HepG2 (cell line): ENCODE data around the gene TMBIM6. TPM values are rescaled to one million over a fixed set of nuclear protein-coding genes. Genes with fewer than 3 reads are reported as not detected.

ENCODE experiments used
- AFF4 ChIP-seq: sonication (generic); formaldehyde crosslinking; IDR thresholded peaks from 2 replicates; pipeline ENCODE4 v1.4.0; 2020; ENCODE audit warnings: missing genetic modification reagents
- EZH2 ChIP-seq: conservative IDR thresholded peaks from 2 replicates; pipeline ENCODE4 v1.6.1; 2012; ENCODE audit warnings: mild to moderate bottlenecking, low read depth, low read length, moderate library complexity
- FOXC1 ChIP-seq: sonication (generic); formaldehyde crosslinking; IDR thresholded peaks from 2 replicates; pipeline ENCODE4 v1.8.0; 2022; ENCODE audit warnings: mild to moderate bottlenecking, missing genetic modification reagents, borderline replicate concordance
- IKZF1 ChIP-seq: fragments of 450-650 bp; IDR thresholded peaks from 2 replicates; pipeline ENCODE4 v1.7.1; 2016
- IRF2 ChIP-seq: IDR thresholded peaks from 2 replicates; pipeline ENCODE4 v1.6.1; 2018; ENCODE audit warnings: missing genetic modification reagents, missing compliant biosample characterization
- IRX3 ChIP-seq: sonication (generic); formaldehyde crosslinking; IDR thresholded peaks from 2 replicates; pipeline ENCODE4 v1.8.1; 2023; ENCODE audit warnings: mild to moderate bottlenecking, low read depth, missing genetic modification reagents, borderline replicate concordance
- MXD1 ChIP-seq: sonication (generic); formaldehyde crosslinking; IDR thresholded peaks from 2 replicates; pipeline ENCODE4 v1.4.0; 2020; ENCODE audit warnings: mild to moderate bottlenecking, missing genetic modification reagents
- NR2C2 ChIP-seq: sonication (generic); formaldehyde crosslinking; IDR thresholded peaks from 2 replicates; pipeline ENCODE4 v1.4.0; 2020; ENCODE audit warnings: missing genetic modification reagents, mild to moderate bottlenecking, moderate library complexity, borderline replicate concordance
- POLR2G ChIP-seq: fragments of 200-400 bp; formaldehyde crosslinking; IDR thresholded peaks from 2 replicates; pipeline ENCODE4 v1.6.1; 2018; ENCODE audit warnings: mild to moderate bottlenecking, low read depth, low read length, moderate library complexity
- PRPF4 ChIP-seq: fragments of 200-400 bp; formaldehyde crosslinking; IDR thresholded peaks from 2 replicates; pipeline ENCODE4 v1.6.1; 2016; ENCODE audit warnings: low read length, low read depth; ENCODE audit not compliant: poor library complexity, severe bottlenecking
- SATB2 ChIP-seq: sonication (generic); formaldehyde crosslinking; IDR thresholded peaks from 2 replicates; pipeline ENCODE4 v1.5.0; 2020; ENCODE audit warnings: missing genetic modification reagents
- ZIK1 ChIP-seq: sonication (generic); formaldehyde crosslinking; IDR thresholded peaks from 2 replicates; pipeline ENCODE4 v1.5.0; 2020; ENCODE audit warnings: mild to moderate bottlenecking, low read depth, missing genetic modification reagents, borderline replicate concordance
- ZNF207 ChIP-seq: fragments of 450-650 bp; IDR thresholded peaks from 2 replicates; pipeline ENCODE4 v1.6.1; 2016; ENCODE audit warnings: antibody characterized with exemption, borderline replicate concordance
- ZNF501 ChIP-seq: sonication (generic); formaldehyde crosslinking; IDR thresholded peaks from 2 replicates; pipeline ENCODE4 v1.5.1; 2020; ENCODE audit warnings: mild to moderate bottlenecking, moderate library complexity, missing genetic modification reagents
- ZNF790 ChIP-seq: sonication (generic); formaldehyde crosslinking; IDR thresholded peaks from 2 replicates; pipeline ENCODE4 v1.8.0; 2022; ENCODE audit warnings: missing genetic modification reagents, mild to moderate bottlenecking, borderline replicate concordance
- polyA plus RNA-seq, 8 experiments: library from polyadenylated mRNA; depleted of rRNA in 3 of 8; stranded (reverse) in 7 of 8; unstranded in 1 of 8; fragments of >200 nt; fragmentation: Illumina TruSeq in 4 of 8; extraction: Trizol in 4 of 8; gene quantifications; 2 replicates each; pipeline versions ENCODE4 v1.2.1 to v1.2.3, GENCODE V29; 2011 to 2016; ENCODE audit warnings: low read depth in 4 of 8, missing spikeins in 1 of 8, mixed read lengths in 1 of 8; ENCODE audit not compliant: insufficient read depth in 1 of 8
- total RNA-seq, 5 experiments: library from RNA; depleted of rRNA; stranded (reverse); fragments of >200 nt; fragmentation: Illumina TruSeq; extraction: Trizol; gene quantifications; 2 replicates each; pipeline ENCODE4 v1.2.3, GENCODE V29; 2016; ENCODE audit warnings: low read depth in 1 of 5
- TF ChIP-seq, protein P1 (sequence below): sonication (generic); formaldehyde crosslinking; IDR thresholded peaks from 2 replicates; pipeline ENCODE4 v1.8.1; 2023; ENCODE audit warnings: mild to moderate bottlenecking, inconsistent platforms, moderate library complexity, missing genetic modification reagents, borderline replicate concordance
- TF ChIP-seq, protein P2 (sequence below): sonication (generic); formaldehyde crosslinking; IDR thresholded peaks from 2 replicates; pipeline ENCODE4 v1.4.0; 2020; ENCODE audit warnings: missing genetic modification reagents
- TF ChIP-seq, protein P3 (sequence below): sonication (generic); formaldehyde crosslinking; IDR thresholded peaks from 2 replicates; pipeline ENCODE4 v1.4.0; 2020; ENCODE audit warnings: missing genetic modification reagents

TMBIM6 gene
- total and polyA plus RNA-seq, 2 of the 13 experiments (the other 11 are each of a cell fraction or from before 2014, with no cell fraction given), result 412 to 468 TPM

DNA sequence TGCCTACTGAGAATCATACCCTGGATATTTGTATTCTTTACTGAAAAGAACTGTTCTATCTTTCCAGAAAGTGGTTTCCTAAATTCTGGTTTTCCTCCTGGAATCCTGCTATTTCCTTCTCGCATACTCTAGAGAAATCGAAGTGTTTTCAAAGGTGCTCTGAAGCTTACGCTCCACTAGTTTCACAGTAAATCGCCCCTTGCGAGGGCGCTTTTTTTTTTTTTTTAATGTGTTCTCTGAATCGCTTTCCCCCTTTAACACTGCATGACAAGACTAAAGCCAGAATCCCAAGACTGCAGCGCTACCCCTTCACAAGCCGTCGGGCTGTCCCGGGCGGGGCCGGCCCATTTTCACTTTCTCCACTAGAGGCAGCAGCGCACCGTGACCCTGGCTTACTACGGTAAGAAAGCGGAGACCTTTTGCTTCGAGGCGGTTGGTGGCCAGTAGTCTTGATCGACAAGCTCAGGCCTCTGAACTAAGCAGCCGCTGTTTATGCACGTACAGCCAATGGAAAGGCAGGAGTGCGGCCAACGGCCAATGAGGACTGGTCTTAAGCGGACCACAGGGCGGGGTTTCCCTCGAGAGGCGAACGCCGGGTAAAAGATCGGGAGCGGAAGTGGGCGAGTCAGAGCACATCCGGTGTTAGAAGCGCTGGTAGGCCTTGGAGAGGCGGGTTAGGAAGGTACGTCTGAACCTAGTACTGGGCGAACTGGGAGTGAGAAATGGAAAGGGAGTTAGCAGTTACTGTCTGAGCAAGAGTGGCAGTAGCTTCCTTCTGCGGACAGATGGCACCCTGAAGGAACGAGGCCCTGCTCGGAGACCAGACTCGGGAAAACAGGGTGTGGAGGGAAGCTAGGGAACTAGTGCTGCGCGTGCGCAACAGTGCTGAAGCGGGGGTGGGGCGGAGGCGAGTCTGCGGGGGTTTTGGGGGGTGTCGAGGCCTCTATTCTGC, at the start of gene TMBIM6 (continued):
- TF ChIP-seq ZNF501 (CRISPR knock-in tag) (peak; percentile 74; the same call in 1 of the 2 replicates), POLR2G (peak; percentile 99), IRF2 (peak; percentile 72; the same call in 1 of the 2 replicates), ZNF207 (no peak), NR2C2 (CRISPR knock-in tag) (peak; percentile 86), ZNF790 (CRISPR knock-in tag) (peak; percentile 6; the same call in 1 of the 2 replicates), SATB2 (CRISPR knock-in tag) (0 out of 2 replicates have a peak, but pooled peaks have one; percentile 12), IKZF1 (no peak), AFF4 (CRISPR knock-in tag) (peak; percentile 71; the same call in 1 of the 2 replicates), MXD1 (CRISPR knock-in tag) (no peak), EZH2 (no peak), ZIK1 (CRISPR knock-in tag) (0 out of 2 replicates have a peak, but pooled peaks have one; percentile 51), IRX3 (CRISPR knock-in tag) (0 out of 2 replicates have a peak, but pooled peaks have one; percentile 49), PRPF4 (no peak), FOXC1 (peak; percentile 76; the same call in 1 of the 2 replicates)
- TF ChIP-seq, protein P1, sequence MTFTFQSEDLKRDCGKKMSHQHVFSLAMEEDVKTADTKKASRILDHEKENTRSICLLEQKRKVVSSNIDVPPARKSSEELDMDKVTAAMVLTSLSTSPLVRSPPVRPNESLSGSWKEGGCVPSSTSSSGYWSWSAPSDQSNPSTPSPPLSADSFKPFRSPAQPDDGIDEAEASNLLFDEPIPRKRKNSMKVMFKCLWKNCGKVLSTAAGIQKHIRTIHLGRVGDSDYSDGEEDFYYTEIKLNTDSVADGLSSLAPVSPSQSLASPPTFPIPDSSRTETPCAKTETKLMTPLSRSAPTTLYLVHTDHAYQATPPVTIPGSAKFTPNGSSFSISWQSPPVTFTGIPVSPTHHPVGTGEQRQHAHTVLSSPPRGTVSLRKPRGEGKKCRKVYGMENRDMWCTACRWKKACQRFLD, result no peak
- TF ChIP-seq, protein P2, sequence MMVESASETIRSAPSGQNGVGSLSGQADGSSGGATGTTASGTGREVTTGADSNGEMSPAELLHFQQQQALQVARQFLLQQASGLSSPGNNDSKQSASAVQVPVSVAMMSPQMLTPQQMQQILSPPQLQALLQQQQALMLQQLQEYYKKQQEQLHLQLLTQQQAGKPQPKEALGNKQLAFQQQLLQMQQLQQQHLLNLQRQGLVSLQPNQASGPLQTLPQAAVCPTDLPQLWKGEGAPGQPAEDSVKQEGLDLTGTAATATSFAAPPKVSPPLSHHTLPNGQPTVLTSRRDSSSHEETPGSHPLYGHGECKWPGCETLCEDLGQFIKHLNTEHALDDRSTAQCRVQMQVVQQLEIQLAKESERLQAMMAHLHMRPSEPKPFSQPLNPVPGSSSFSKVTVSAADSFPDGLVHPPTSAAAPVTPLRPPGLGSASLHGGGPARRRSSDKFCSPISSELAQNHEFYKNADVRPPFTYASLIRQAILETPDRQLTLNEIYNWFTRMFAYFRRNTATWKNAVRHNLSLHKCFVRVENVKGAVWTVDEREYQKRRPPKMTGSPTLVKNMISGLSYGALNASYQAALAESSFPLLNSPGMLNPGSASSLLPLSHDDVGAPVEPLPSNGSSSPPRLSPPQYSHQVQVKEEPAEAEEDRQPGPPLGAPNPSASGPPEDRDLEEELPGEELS (CRISPR knock-in tag), result peak; percentile 62
- TF ChIP-seq, protein P3, sequence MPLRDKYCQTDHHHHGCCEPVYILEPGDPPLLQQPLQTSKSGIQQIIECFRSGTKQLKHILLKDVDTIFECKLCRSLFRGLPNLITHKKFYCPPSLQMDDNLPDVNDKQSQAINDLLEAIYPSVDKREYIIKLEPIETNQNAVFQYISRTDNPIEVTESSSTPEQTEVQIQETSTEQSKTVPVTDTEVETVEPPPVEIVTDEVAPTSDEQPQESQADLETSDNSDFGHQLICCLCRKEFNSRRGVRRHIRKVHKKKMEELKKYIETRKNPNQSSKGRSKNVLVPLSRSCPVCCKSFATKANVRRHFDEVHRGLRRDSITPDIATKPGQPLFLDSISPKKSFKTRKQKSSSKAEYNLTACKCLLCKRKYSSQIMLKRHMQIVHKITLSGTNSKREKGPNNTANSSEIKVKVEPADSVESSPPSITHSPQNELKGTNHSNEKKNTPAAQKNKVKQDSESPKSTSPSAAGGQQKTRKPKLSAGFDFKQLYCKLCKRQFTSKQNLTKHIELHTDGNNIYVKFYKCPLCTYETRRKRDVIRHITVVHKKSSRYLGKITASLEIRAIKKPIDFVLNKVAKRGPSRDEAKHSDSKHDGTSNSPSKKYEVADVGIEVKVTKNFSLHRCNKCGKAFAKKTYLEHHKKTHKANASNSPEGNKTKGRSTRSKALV (CRISPR knock-in tag), result peak; percentile 46; the same call in 1 of the 2 replicates
